ENCODE measurements around the gene CASTOR1. TPM values are rescaled to one million over a fixed set of nuclear protein-coding genes. Genes with fewer than 3 reads are reported as not detected.

Gene CASTOR1
- polyA plus RNA-seq, 1 of the 3 experiments (the other 2 are of a cell fraction): 14.4 TPM

DNA sequence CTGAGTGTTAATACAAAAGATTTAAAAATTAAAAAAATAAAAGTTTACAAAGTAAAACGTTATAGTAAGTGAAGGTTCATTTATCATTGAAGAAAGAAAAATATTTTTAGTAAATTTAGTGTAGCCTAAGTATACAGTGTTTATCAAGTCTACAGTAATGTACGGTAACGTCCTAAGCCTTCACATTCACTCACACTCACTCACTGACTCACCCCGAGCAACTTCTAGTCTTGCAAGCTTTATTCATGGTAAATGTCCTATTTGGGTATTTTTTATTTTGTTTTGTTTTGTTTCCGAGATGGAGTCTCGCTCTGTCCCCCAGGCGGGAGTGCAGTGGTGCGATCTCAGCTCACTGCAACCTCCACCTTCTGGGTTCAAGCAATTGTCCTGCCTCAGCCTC is 8.8 kb downstream of the CASTOR1 start:
- H3K9ac ChIP-seq: no peak overlapping the region
- H3K79me2 ChIP-seq (ENCODE audit: insufficient read depth): no peaks in the 10 kb centered on the region
- peaks cover 23% of the 10 kb centered on the region for H3F3A ChIP-seq (replicated peaks; ENCODE audit: insufficient read depth)
- H3K4me1 ChIP-seq (ENCODE audit: control insufficient read depth in 1 of 2, insufficient read depth in 2 of 2, low read depth in 1 of 2, low read length in 1 of 2): peaks cover 0 to 14% of the 10 kb centered on the region in 2 experiments; a peak in 2 of 4 replicates
- TF ChIP-seq ELF1 (IDR thresholded peaks at IDR 0.05): no peak
- TF ChIP-seq, protein P1, sequence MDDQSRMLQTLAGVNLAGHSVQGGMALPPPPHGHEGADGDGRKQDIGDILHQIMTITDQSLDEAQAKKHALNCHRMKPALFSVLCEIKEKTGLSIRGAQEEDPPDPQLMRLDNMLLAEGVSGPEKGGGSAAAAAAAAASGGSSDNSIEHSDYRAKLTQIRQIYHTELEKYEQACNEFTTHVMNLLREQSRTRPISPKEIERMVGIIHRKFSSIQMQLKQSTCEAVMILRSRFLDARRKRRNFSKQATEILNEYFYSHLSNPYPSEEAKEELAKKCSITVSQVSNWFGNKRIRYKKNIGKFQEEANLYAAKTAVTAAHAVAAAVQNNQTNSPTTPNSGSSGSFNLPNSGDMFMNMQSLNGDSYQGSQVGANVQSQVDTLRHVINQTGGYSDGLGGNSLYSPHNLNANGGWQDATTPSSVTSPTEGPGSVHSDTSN (IDR thresholded peaks at IDR 0.05): no peak
- no peak for TF ChIP-seq GABPA (IDR thresholded peaks at IDR 0.05; ENCODE audit: low read depth)
- no peak for TF ChIP-seq GATA2 (CRISPR knock-in tag; IDR thresholded peaks at IDR 0.05)
- TF ChIP-seq NFIC (IDR thresholded peaks at IDR 0.05; ENCODE audit: borderline replicate concordance): no peak
- no peak for TF ChIP-seq RFX5 (IDR thresholded peaks at IDR 0.05; ENCODE audit: low read length)
- H3K9me2 ChIP-seq: no peaks in the 10 kb centered on the region
- H3K36me3 ChIP-seq (replicated peaks in 1 of 2; ENCODE audit: control insufficient read depth in 1 of 2, insufficient read depth in 2 of 2, low read length in 1 of 2): peaks cover 0 to 1% of the 10 kb centered on the region in 2 experiments
- no peak overlapping the region for H3K4me2 ChIP-seq
- no peaks in the 10 kb centered on the region for H4K20me1 ChIP-seq (ENCODE audit: insufficient read depth)
- DNase-seq: no peak
- H3K27me3 ChIP-seq (ENCODE audit: insufficient read depth): no peaks in the 10 kb centered on the region
- CTCF ChIA-PET: interaction anchor here (0.7 to 2.5 kb wide), 7 partner anchors 8 to 172 kb away, joined by 3 to 9 read pairs (median 6); partner anchors contain the start of gene RNF215
- H3K9me3 ChIP-seq: no peaks in the 10 kb centered on the region
- H3K27ac ChIP-seq (ENCODE audit: low read depth in 2 of 2, low read length in 1 of 2): no peak overlapping the region
- H2AFZ ChIP-seq (ENCODE audit: low read depth): no peak overlapping the region
- 87% methylated on average over 8 of the region's 8 CpGs for WGBS (ENCODE audit: low lambda C conversion rate)
- POLR2A ChIA-PET: no interaction called here
- H3K4me3 ChIP-seq (ENCODE audit: low read depth in 2 of 2, low read length in 1 of 2): no peak overlapping the region

DNA sequence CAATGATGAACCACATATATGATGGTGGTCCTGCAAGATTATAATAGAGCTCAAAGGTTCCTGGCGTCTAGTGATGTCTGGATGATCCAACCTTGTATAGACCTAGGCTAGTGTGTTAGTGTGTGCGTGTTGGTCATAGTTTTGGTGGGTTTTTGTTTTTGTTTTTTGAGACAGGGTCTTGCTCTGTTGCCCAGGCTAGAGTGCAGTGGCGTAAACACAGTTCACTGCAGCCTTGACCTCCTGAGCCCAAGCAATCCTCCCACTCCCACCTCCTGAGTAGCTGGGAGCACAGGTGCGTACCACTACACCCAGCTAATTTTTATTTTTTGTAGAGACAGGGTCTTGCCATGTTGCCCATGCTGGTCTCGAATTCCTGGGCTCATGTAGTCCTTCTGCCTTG is 9.4 kb downstream of the CASTOR1 start:
- Histone ChIP-seq H2AFZ (ENCODE audit: low read depth) (no peak overlapping the region), H3K9me2 (no peaks in the 10 kb centered on the region), H3K9me3 (no peaks in the 10 kb centered on the region), H3K4me3 (ENCODE audit: low read depth in 2 of 2, low read length in 1 of 2) (no peak overlapping the region), H3K4me2 (no peak overlapping the region), H3K36me3 (replicated peaks in 1 of 2; ENCODE audit: control insufficient read depth in 1 of 2, insufficient read depth in 2 of 2, low read length in 1 of 2) (no peaks in the 10 kb centered on the region), H3K27ac (ENCODE audit: low read depth in 2 of 2, low read length in 1 of 2) (no peak overlapping the region), H3K9ac (no peak overlapping the region), H3K4me1 (ENCODE audit: control insufficient read depth in 1 of 2, insufficient read depth in 2 of 2, low read depth in 1 of 2, low read length in 1 of 2) (peaks cover 0 to 14% of the 10 kb centered on the region in 2 experiments; a peak in 2 of 4 replicates), H3K27me3 (ENCODE audit: insufficient read depth) (no peaks in the 10 kb centered on the region), H3F3A (replicated peaks; ENCODE audit: insufficient read depth) (peaks cover 26% of the 10 kb centered on the region), H4K20me1 (ENCODE audit: insufficient read depth) (no peaks in the 10 kb centered on the region), H3K79me2 (ENCODE audit: insufficient read depth) (no peaks in the 10 kb centered on the region)
- ChIA-PET POLR2A (interaction anchor here (0.6 kb wide), 1 partner anchor 92 kb away, joined by 3 read pairs; no protein-coding TSS in a partner anchor), CTCF (interaction anchor here (0.7 to 2.5 kb wide), 9 partner anchors 8 to 172 kb away, joined by 3 to 9 read pairs (median 4); partner anchors contain the start of gene RNF215)
- 91% methylated on average over 5 of the region's 5 CpGs for WGBS (ENCODE audit: low lambda C conversion rate)
- no peak for DNase-seq
- TF ChIP-seq MXI1 (IDR thresholded peaks at IDR 0.05; ENCODE audit: low read depth, low read length): no peak
- TF ChIP-seq, protein P2, sequence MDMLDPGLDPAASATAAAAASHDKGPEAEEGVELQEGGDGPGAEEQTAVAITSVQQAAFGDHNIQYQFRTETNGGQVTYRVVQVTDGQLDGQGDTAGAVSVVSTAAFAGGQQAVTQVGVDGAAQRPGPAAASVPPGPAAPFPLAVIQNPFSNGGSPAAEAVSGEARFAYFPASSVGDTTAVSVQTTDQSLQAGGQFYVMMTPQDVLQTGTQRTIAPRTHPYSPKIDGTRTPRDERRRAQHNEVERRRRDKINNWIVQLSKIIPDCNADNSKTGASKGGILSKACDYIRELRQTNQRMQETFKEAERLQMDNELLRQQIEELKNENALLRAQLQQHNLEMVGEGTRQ (IDR thresholded peaks at IDR 0.05; ENCODE audit: borderline replicate concordance, low read depth, low read length): no peak

Measured in SK-N-SH (cell line).